Gastroesophageal sphincter (tissue), 4 donors: Measurements from ENCODE around the gene KPNA2. TPM values are rescaled to one million over a fixed set of nuclear protein-coding genes. Genes with fewer than 3 reads are reported as not detected.

ENCODE experiments used
- ATAC-seq: fragments of 150-250 bp; one replicate; pipeline ENCODE4 v1.9.1; 2016; ENCODE audit warnings: mild to moderate bottlenecking, moderate library complexity
- H3K27ac ChIP-seq, 4 donors: fragments of 200-600 bp; sonication (generic) in 3 of 4; 1 replicate in 3 of 4; 2 replicates in 1 of 4; pipeline ENCODE4 v1.5.1; 2016 to 2019
- H3K27me3 ChIP-seq: fragments of 200-600 bp; sonication (generic); one replicate; pipeline ENCODE4 v1.5.1; 2019
- H3K36me3 ChIP-seq, 2 donors: fragments of 200-600 bp; sonication (generic); one replicate each; pipeline ENCODE4 v1.5.1; 2019; ENCODE audit warnings: control low read depth in 1 of 2
- H3K4me1 ChIP-seq, 3 donors: fragments of 200-600 bp; sonication (generic); 1 replicate in 2 of 3; 2 replicates in 1 of 3; pipeline ENCODE4 v1.5.1; 2016 to 2019; ENCODE audit warnings: control low read depth in 2 of 3
- H3K4me3 ChIP-seq, 2 donors: fragments of 200-600 bp; sonication (generic); one replicate each; pipeline ENCODE4 v1.5.1; 2019; ENCODE audit warnings: mild to moderate bottlenecking in 1 of 2, moderate library complexity in 1 of 2
- H3K9me3 ChIP-seq, 3 donors: fragments of 200-600 bp; sonication (generic); one replicate each; pipeline ENCODE4 v1.5.1; 2017 to 2019; ENCODE audit warnings: control low read depth in 2 of 3
- EP300 ChIP-seq: sonication (generic); formaldehyde crosslinking; IDR thresholded peaks from one replicate; pipeline ENCODE4 v1.6.1; 2017; ENCODE audit warnings: antibody characterized with exemption, mild to moderate bottlenecking
- POLR2A ChIP-seq, 2 donors: fragments of 450-650 bp; IDR thresholded peaks; one replicate each; pipeline ENCODE4 v1.6.1; 2017; ENCODE audit warnings: antibody characterized with exemption in 2 of 2, mild to moderate bottlenecking in 2 of 2, moderate library complexity in 1 of 2
- POLR2AphosphoS5 ChIP-seq: sonication (generic); formaldehyde crosslinking; IDR thresholded peaks from one replicate; pipeline ENCODE4 v1.6.1; 2017; ENCODE audit warnings: antibody characterized with exemption
- WGBS, 2 donors: methylation state at CpG; one replicate each; pipeline ENCODE4 v1.1.5; 2018; ENCODE audit warnings: low coverage in 1 of 2; 5-methylcytosine and 5-hydroxymethylcytosine counted together
- total RNA-seq, 4 donors: library from RNA; depleted of rRNA; stranded (reverse); fragments of >200 nt; gene quantifications; one replicate each; pipeline ENCODE4 v1.1.0, GENCODE V29; 2016
- TF ChIP-seq, protein P1 (sequence below), 4 experiments: fragments of 200-600 bp in 2 of 4; fragments of 450-650 bp in 2 of 4; sonication (generic) in 1 of 4; IDR thresholded peaks; one replicate each; pipeline ENCODE4 v1.5.1; 2017 to 2019; ENCODE audit warnings: antibody characterized with exemption in 4 of 4, mild to moderate bottlenecking in 2 of 4, moderate library complexity in 2 of 4

Gene KPNA2
- total RNA-seq, 4 donors from 2014 or later = 15.7 to 34.7 (median 21.0) TPM

GRCh38 chr17:67999291-67999911, 36.1 kb upstream of the KPNA2 start:
- Histone ChIP-seq H3K27me3 (no peaks in the 10 kb centered on the region), H3K4me1 (peaks cover 3 to 21% (median 10%) of the 10 kb centered on the region in 3 donors), H3K36me3 (no peaks in the 10 kb centered on the region), H3K9me3 (no peaks in the 10 kb centered on the region), H3K27ac (no peak overlapping the region), H3K4me3 (no peak overlapping the region)
- TF ChIP-seq POLR2AphosphoS5 (no peak), POLR2A (IDR thresholded peaks at IDR 0.05) (no peak), EP300 (no peak)
- TF ChIP-seq, protein P1, sequence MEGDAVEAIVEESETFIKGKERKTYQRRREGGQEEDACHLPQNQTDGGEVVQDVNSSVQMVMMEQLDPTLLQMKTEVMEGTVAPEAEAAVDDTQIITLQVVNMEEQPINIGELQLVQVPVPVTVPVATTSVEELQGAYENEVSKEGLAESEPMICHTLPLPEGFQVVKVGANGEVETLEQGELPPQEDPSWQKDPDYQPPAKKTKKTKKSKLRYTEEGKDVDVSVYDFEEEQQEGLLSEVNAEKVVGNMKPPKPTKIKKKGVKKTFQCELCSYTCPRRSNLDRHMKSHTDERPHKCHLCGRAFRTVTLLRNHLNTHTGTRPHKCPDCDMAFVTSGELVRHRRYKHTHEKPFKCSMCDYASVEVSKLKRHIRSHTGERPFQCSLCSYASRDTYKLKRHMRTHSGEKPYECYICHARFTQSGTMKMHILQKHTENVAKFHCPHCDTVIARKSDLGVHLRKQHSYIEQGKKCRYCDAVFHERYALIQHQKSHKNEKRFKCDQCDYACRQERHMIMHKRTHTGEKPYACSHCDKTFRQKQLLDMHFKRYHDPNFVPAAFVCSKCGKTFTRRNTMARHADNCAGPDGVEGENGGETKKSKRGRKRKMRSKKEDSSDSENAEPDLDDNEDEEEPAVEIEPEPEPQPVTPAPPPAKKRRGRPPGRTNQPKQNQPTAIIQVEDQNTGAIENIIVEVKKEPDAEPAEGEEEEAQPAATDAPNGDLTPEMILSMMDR (IDR thresholded peaks at IDR 0.05) = no peak
- WGBS, 2 donors = 94% methylated on average over 3 of the region's 3 CpGs; no CpG with 5 or more reads in 1 of the 2 donors
- no peak for ATAC-seq

GRCh38 chr17:68004201-68004600, 31.3 kb upstream of the KPNA2 start:
- no peak for TF ChIP-seq EP300
- no peak for ATAC-seq
- 86 to 100% methylated on average over 3 of the region's 3 CpGs for WGBS, 2 donors

GRCh38 chr17:68006797-68007196, 28.7 kb upstream of the KPNA2 start:
- TF ChIP-seq POLR2AphosphoS5 (no peak), POLR2A (IDR thresholded peaks at IDR 0.05) (no peak), EP300 (no peak)
- TF ChIP-seq, protein P1 (IDR thresholded peaks at IDR 0.05) = no peak
- no peaks in the 10 kb centered on the region for H3K36me3 ChIP-seq
- H3K4me1 ChIP-seq = no peaks in the 10 kb centered on the region
- no peaks in the 10 kb centered on the region for H3K9me3 ChIP-seq
- no peaks in the 10 kb centered on the region for H3K27me3 ChIP-seq
- peak; percentile 72 for ATAC-seq
- 44 to 73% methylated on average over 4 of the region's 6 CpGs for WGBS, 2 donors
- H3K4me3 ChIP-seq = no peak overlapping the region
- H3K27ac ChIP-seq = no peak overlapping the region

More at GRCh38 chr17:68004201-68004600, 31.3 kb upstream of the KPNA2 start:
- H3K4me1 ChIP-seq = no peaks in the 10 kb centered on the region
- no peak overlapping the region for H3K27ac ChIP-seq
- no peaks in the 10 kb centered on the region for H3K9me3 ChIP-seq
- H3K4me3 ChIP-seq = no peak overlapping the region
- H3K27me3 ChIP-seq = no peaks in the 10 kb centered on the region
- H3K36me3 ChIP-seq = no peaks in the 10 kb centered on the region

GRCh38 chr17:68011199-68011665, 24.3 kb upstream of the KPNA2 start:
- H3K4me1 ChIP-seq = no peaks in the 10 kb centered on the region
- no peak for TF ChIP-seq POLR2A (IDR thresholded peaks at IDR 0.05)
- TF ChIP-seq, protein P1 (IDR thresholded peaks at IDR 0.05) = peak in 3 of 4 experiments; percentile 55 to 59 (median 59)
- no peak overlapping the region for H3K27ac ChIP-seq
- no peaks in the 10 kb centered on the region for H3K9me3 ChIP-seq
- no peak overlapping the region for H3K4me3 ChIP-seq
- no peak for ATAC-seq
- H3K27me3 ChIP-seq = no peaks in the 10 kb centered on the region
- H3K36me3 ChIP-seq = no peaks in the 10 kb centered on the region
- 26 to 86% methylated on average over 3 to 15 of the region's 20 CpGs for WGBS, 2 donors

- no peak overlapping the region for H3K27ac ChIP-seq
- no peaks in the 10 kb centered on the region for H3K27me3 ChIP-seq
- H3K4me3 ChIP-seq = no peak overlapping the region
- no peak for ATAC-seq
- TF ChIP-seq EP300 = no peak
- no peak for TF ChIP-seq POLR2A (IDR thresholded peaks at IDR 0.05)
- TF ChIP-seq POLR2AphosphoS5 = no peak
- TF ChIP-seq, protein P1 (IDR thresholded peaks at IDR 0.05) = no peak
- no peaks in the 10 kb centered on the region for H3K36me3 ChIP-seq
- no peaks in the 10 kb centered on the region for H3K4me1 ChIP-seq
- no peaks in the 10 kb centered on the region for H3K9me3 ChIP-seq
Observed at GRCh38 chr17:68013385-68013784, 22.1 kb upstream of the KPNA2 start.
